ENCODE measurements around the gene MRRF. TPM values are rescaled to one million over a fixed set of nuclear protein-coding genes. Genes with fewer than 3 reads are reported as not detected.

MRRF gene
- total RNA-seq, 4 donors from 2014 or later: 33.2 to 55.7 (median 47.2) TPM

- Histone ChIP-seq H3K4me1 (peaks cover 23% of the 10 kb centered on the region in 2 donors), H3K4me3 (no peak overlapping the region), H3K36me3 (no peaks in the 10 kb centered on the region), H3K27me3 (peaks cover 95 to 97% (median 97%) of the 10 kb centered on the region in 3 donors), H3K9me3 (no peaks in the 10 kb centered on the region), H3K27ac (no peak overlapping the region)
- no peak for TF ChIP-seq CTCF (IDR thresholded peaks at IDR 0.05 in 4 of 5, conservative IDR thresholded peaks at IDR 0.05 in 1 of 5)
- no peak for TF ChIP-seq POLR2A (IDR thresholded peaks at IDR 0.05)
- in situ Hi-C loops (cut with MboI; ENCODE audit: low sequenced_read_pairs in 4 of 4) (no loop called here), intact Hi-C loops (cut with DNase I; ENCODE audit: low total_unique reads) (loop anchor here (10.0 kb wide), 1 partner anchor 93 kb away; no protein-coding TSS in a partner anchor)
- ATAC-seq (no peak), DNase-seq (no peak)
Measured at GRCh38 chr9:122217640-122218039, 47.0 kb upstream of the MRRF start.

GRCh38 chr9:122218071-122218934, 46.4 kb upstream of the MRRF start:
- TF ChIP-seq POLR2A (IDR thresholded peaks at IDR 0.05): no peak
- TF ChIP-seq CTCF (IDR thresholded peaks at IDR 0.05 in 4 of 5, conservative IDR thresholded peaks at IDR 0.05 in 1 of 5): no peak
- intact Hi-C loops (cut with DNase I; ENCODE audit: low total_unique reads) (loop anchor here (10.0 kb wide), 1 partner anchor 94 kb away; no protein-coding TSS in a partner anchor), in situ Hi-C loops (cut with MboI; ENCODE audit: low sequenced_read_pairs in 4 of 4) (no loop called here)
- Histone ChIP-seq H3K4me1 (peaks cover 23% of the 10 kb centered on the region in 2 donors), H3K4me3 (peak overlapping the region; percentile 43 to 69 (median 51)), H3K27ac (no peak overlapping the region), H3K36me3 (no peaks in the 10 kb centered on the region), H3K9me3 (no peaks in the 10 kb centered on the region), H3K27me3 (peaks cover 88 to 96% (median 93%) of the 10 kb centered on the region in 3 donors)
- ATAC-seq (no peak), DNase-seq (no peak)

GRCh38 chr9:122218935-122219855, 45.5 kb upstream of the MRRF start:
- Histone ChIP-seq H3K4me1 (peaks cover 18 to 23% of the 10 kb centered on the region in 2 donors), H3K9me3 (no peaks in the 10 kb centered on the region), H3K36me3 (no peaks in the 10 kb centered on the region), H3K27ac (no peak overlapping the region), H3K4me3 (peak overlapping the region; percentile 43 to 69 (median 51)), H3K27me3 (peaks cover 80 to 87% (median 86%) of the 10 kb centered on the region in 3 donors)
- TF ChIP-seq CTCF (IDR thresholded peaks at IDR 0.05 in 4 of 5, conservative IDR thresholded peaks at IDR 0.05 in 1 of 5): no peak
- no peak for TF ChIP-seq POLR2A (IDR thresholded peaks at IDR 0.05)
- peak; percentile 57 to 64 for ATAC-seq
- no peak for DNase-seq
- intact Hi-C loops (cut with DNase I; ENCODE audit: low total_unique reads): loop anchor here (10.0 kb wide), 1 partner anchor 94 kb away; no protein-coding TSS in a partner anchor
- in situ Hi-C loops (cut with MboI; ENCODE audit: low sequenced_read_pairs in 4 of 4): no loop called here

DNA sequence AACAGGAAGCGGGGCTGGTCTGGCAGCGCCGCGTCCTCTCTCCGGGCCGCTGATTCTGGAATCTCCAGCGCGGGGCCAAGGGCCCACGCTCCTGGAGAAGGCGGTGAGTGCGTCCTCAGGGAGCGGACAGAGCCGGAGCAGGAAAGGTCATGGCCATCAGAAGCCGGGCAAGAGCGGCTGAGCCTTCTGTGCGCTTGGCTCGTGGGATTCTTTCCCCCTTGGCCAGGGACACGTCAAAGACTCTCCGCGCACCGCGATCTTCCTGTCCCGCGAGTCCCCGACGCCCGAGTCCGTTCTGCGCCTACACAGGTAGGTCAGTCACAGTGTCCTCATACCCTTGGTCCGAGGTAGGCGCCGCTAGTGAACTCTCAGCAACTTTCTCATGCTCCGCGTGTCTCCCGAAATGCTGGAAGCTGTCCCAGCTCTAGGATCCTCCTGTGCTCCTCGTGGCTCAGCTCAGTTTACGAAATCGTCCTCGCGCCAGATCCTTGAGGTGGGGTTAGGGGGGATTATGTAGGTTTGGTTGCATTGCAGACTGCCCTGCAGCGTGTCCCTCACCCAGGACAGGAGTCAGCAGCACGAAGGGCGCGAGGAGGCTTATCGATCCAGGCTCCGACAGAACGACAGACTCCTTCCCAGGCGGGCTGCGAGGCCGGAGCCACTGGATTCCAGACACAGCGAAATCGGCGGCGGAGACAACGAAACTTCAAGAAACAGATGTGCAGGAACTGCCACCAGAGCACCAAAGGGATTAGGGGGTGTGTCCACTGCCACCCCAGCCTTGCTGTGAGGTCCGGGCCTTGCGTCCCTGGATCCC, 44.6 kb upstream of the MRRF start:
- intact Hi-C loops (cut with DNase I; ENCODE audit: low total_unique reads): loop anchor here (10.0 kb wide), 1 partner anchor 95 kb away; no protein-coding TSS in a partner anchor
- Histone ChIP-seq H3K4me3 (peak overlapping the region; percentile 43 to 69 (median 51)), H3K27me3 (peaks cover 73 to 83% (median 81%) of the 10 kb centered on the region in 3 donors), H3K4me1 (peaks cover 18 to 23% of the 10 kb centered on the region in 2 donors), H3K27ac (no peak overlapping the region), H3K9me3 (no peaks in the 10 kb centered on the region), H3K36me3 (no peaks in the 10 kb centered on the region)
- DNase-seq: no peak
- in situ Hi-C loops (cut with MboI; ENCODE audit: low sequenced_read_pairs in 4 of 4): no loop called here
- TF ChIP-seq POLR2A (IDR thresholded peaks at IDR 0.05) (no peak), CTCF (IDR thresholded peaks at IDR 0.05 in 4 of 5, conservative IDR thresholded peaks at IDR 0.05 in 1 of 5) (no peak)
- peak; percentile 26 to 35 for ATAC-seq
